Body of pancreas (tissue), 4 donors: Measurements from ENCODE around the gene TRAPPC13.

Source experiments
- POLR2A ChIP-seq, 3 donors: fragments of 450-650 bp; IDR thresholded peaks; one replicate each; pipeline ENCODE4 v1.6.1; 2016; ENCODE audit warnings: antibody characterized with exemption in 3 of 3, mild to moderate bottlenecking in 2 of 3
- TF ChIP-seq, protein P1 (sequence below), 7 experiments: fragments of 450-650 bp in 4 of 7; fragments of 200-600 bp in 3 of 7; sonication (generic) in 3 of 7; IDR thresholded peaks; one replicate each; pipeline ENCODE4 v1.5.1; 2016 to 2019; ENCODE audit warnings: antibody characterized with exemption in 7 of 7

GRCh38 chr5:65674749-65675148 is 49.9 kb downstream of the TRAPPC13 start:
- TF ChIP-seq, protein P1, sequence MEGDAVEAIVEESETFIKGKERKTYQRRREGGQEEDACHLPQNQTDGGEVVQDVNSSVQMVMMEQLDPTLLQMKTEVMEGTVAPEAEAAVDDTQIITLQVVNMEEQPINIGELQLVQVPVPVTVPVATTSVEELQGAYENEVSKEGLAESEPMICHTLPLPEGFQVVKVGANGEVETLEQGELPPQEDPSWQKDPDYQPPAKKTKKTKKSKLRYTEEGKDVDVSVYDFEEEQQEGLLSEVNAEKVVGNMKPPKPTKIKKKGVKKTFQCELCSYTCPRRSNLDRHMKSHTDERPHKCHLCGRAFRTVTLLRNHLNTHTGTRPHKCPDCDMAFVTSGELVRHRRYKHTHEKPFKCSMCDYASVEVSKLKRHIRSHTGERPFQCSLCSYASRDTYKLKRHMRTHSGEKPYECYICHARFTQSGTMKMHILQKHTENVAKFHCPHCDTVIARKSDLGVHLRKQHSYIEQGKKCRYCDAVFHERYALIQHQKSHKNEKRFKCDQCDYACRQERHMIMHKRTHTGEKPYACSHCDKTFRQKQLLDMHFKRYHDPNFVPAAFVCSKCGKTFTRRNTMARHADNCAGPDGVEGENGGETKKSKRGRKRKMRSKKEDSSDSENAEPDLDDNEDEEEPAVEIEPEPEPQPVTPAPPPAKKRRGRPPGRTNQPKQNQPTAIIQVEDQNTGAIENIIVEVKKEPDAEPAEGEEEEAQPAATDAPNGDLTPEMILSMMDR (IDR thresholded peaks at IDR 0.05), result no peak
- no peak for TF ChIP-seq POLR2A (IDR thresholded peaks at IDR 0.05)
